ENCODE measurements around the gene CCDC167. TPM values are rescaled to one million over a fixed set of nuclear protein-coding genes. Genes with fewer than 3 reads are reported as not detected.

Gene CCDC167
- total and polyA plus RNA-seq, 2 of the 8 experiments (the other 6 are each of a cell fraction or from before 2014, with no cell fraction given) = 11.0 to 26.5 TPM

GRCh38 chr6:37540390-37540789, 40.7 kb upstream of the CCDC167 start:
- ChIA-PET CTCF (ENCODE audit: partially characterized antibody) (interaction anchor here (0.5 to 13.8 kb wide), 6 partner anchors 8 to 114 kb away, joined by 3 to 308 read pairs (median 60); partner anchors contain the start of gene CCDC167), POLR2A (ENCODE audit: partially characterized antibody) (interaction anchor here (1.0 kb wide), 1 partner anchor 9 kb away, joined by 3 read pairs; no protein-coding TSS in a partner anchor)
- Histone ChIP-seq H4K5ac (ENCODE audit: insufficient read length, low read depth, low read length) (no peak overlapping the region), H2AFZ (ENCODE audit: low read length) (no peak overlapping the region), H4K91ac (replicated peaks; ENCODE audit: insufficient read length, low read length) (no peak overlapping the region), H3K56ac (replicated peaks; ENCODE audit: insufficient read length, low read depth, low read length) (no peak overlapping the region), H3K79me2 (ENCODE audit: control insufficient read depth in 1 of 2, insufficient read depth in 2 of 2, low read length in 2 of 2) (no peaks in the 10 kb centered on the region), H3K9me3 (ENCODE audit: insufficient read depth in 2 of 2, low read depth in 1 of 2, low read length in 1 of 2) (no peaks in the 10 kb centered on the region), H3K79me1 (ENCODE audit: low read depth, low read length) (no peaks in the 10 kb centered on the region), H3K4me3 (ENCODE audit: extremely low read depth in 1 of 4, insufficient read depth in 2 of 4, low read depth in 3 of 4, low read length in 4 of 4) (no peak overlapping the region), H3K23me2 (ENCODE audit: low read depth, low read length) (peaks cover 11% of the 10 kb centered on the region; the same call in 1 of the 2 replicates), H3K36me3 (ENCODE audit: control insufficient read depth in 2 of 4, insufficient read depth in 4 of 4, low read length in 3 of 4) (no peaks in the 10 kb centered on the region), H2AK5ac (ENCODE audit: low read depth, low read length) (no peak overlapping the region), H2BK12ac (ENCODE audit: low read depth, low read length) (no peak overlapping the region), H2BK120ac (replicated peaks; ENCODE audit: low read depth, low read length) (no peak overlapping the region), H3K4me1 (replicated peaks in 1 of 4; ENCODE audit: control insufficient read depth in 3 of 4, insufficient read depth in 4 of 4, low read length in 3 of 4) (peaks cover 0 to 13% (median 7%) of the 10 kb centered on the region in 4 experiments; a peak in 5 of 7 replicates), H3K18ac (ENCODE audit: extremely low read depth, low read length) (no peak overlapping the region), H3K14ac (ENCODE audit: insufficient read length) (no peak overlapping the region), H2BK15ac (ENCODE audit: low read length) (no peak overlapping the region), H3K4ac (replicated peaks; ENCODE audit: insufficient read length, low read depth, low read length) (no peak overlapping the region), H3K23ac (ENCODE audit: insufficient read length) (no peak overlapping the region), H3K27ac (ENCODE audit: low read depth, low read length) (no peak overlapping the region), H2BK5ac (ENCODE audit: low read depth, low read length) (no peak overlapping the region), H4K8ac (ENCODE audit: extremely low read depth, insufficient read depth, low read length) (no peak overlapping the region), H4K20me1 (replicated peaks in 1 of 2; ENCODE audit: control insufficient read depth in 1 of 2, insufficient read depth in 2 of 2, low read length in 2 of 2) (no peaks in the 10 kb centered on the region), H3K4me2 (ENCODE audit: insufficient read depth in 1 of 2, low read depth in 2 of 2, low read length in 2 of 2) (no peak overlapping the region), H2BK20ac (ENCODE audit: low read length) (no peak overlapping the region), H3K27me3 (replicated peaks in 1 of 4; ENCODE audit: control insufficient read depth in 3 of 4, extremely low read depth in 1 of 4, insufficient read depth in 3 of 4, low read length in 3 of 4) (peaks cover 19 to 31% (median 27%) of the 10 kb centered on the region in 4 experiments), H3K9ac (replicated peaks in 1 of 4; ENCODE audit: extremely low read depth in 1 of 4, low read depth in 3 of 4, low read length in 3 of 4) (no peak overlapping the region)
- WGBS, 2 experiments (ENCODE audit: extremely low coverage in 1 of 2, insufficient coverage in 1 of 2, insufficient read length in 1 of 2, insufficient replicate concordance in 2 of 2, low coverage in 1 of 2, low lambda C conversion rate in 2 of 2, missing lambda C conversion rate in 1 of 2) = 78% methylated on average over 4 of the region's 4 CpGs; no CpG with 5 or more reads in 1 of the 2 experiments
- DNase-seq (ENCODE audit: low read depth in 1 of 2, low spot score in 2 of 2) = no peak
- no peak for FAIRE-seq
- TF ChIP-seq CREB1 (IDR thresholded peaks at IDR 0.05) (no peak), E2F6 (IDR thresholded peaks at IDR 0.05) (no peak), GABPA (IDR thresholded peaks at IDR 0.05; ENCODE audit: borderline replicate concordance, insufficient read depth, low read length) (no peak), KDM5A (IDR thresholded peaks at IDR 0.05; ENCODE audit: low read length) (no peak), RFX5 (IDR thresholded peaks at IDR 0.05; ENCODE audit: borderline replicate concordance, low read depth, low read length) (no peak), EZH2 (IDR thresholded peaks at IDR 0.05; ENCODE audit: low read depth, low read length, severe bottlenecking) (no peak), EGR1 (IDR thresholded peaks at IDR 0.05; ENCODE audit: borderline replicate concordance, low read depth, low read length) (no peak), SIRT6 (IDR thresholded peaks at IDR 0.05; ENCODE audit: low read length) (no peak), CEBPB (IDR thresholded peaks at IDR 0.05; ENCODE audit: low read depth, low read length) (no peak), KDM1A (IDR thresholded peaks at IDR 0.05; ENCODE audit: borderline replicate concordance, low read length) (no peak), HDAC2 (IDR thresholded peaks at IDR 0.05; ENCODE audit: borderline replicate concordance in 1 of 2, low read depth in 2 of 2, low read length in 2 of 2) (no peak)
